H1 (cell line): Measurements from ENCODE around the gene ZNF367. TPM values are rescaled to one million over a fixed set of nuclear protein-coding genes. Genes with fewer than 3 reads are reported as not detected.

Experiments
- HDAC2 ChIP-seq, 2 experiments: fragments of 300-600 bp in 1 of 2; sonication (generic) in 1 of 2; IDR thresholded peaks; 2 replicates each; pipeline ENCODE4 v1.6.1; 2011 to 2012; ENCODE audit warnings: low read depth in 2 of 2, low read length in 2 of 2, mild to moderate bottlenecking in 2 of 2, moderate library complexity in 2 of 2, borderline replicate concordance in 1 of 2, inconsistent platforms in 1 of 2
- SP4 ChIP-seq: IDR thresholded peaks from 2 replicates; pipeline ENCODE4 v1.6.1; 2012; ENCODE audit warnings: low read length, inconsistent platforms
- TAF1 ChIP-seq: IDR thresholded peaks from 2 replicates; pipeline ENCODE4 v1.6.1; 2011; ENCODE audit warnings: mild to moderate bottlenecking, low read depth, low read length
- polyA plus RNA-seq, 7 experiments: library from polyadenylated mRNA; depleted of rRNA in 3 of 7; stranded (reverse) in 5 of 7; unstranded in 2 of 7; fragments of >200 nt in 5 of 7; fragments of 200-250 nt in 2 of 7; gene quantifications; 1 replicate in 5 of 7; 2 replicates in 1 of 7; 4 replicates in 1 of 7; pipeline versions ENCODE4 v1.2.1 to v1.2.3, GENCODE V29; 2011 to 2013; ENCODE audit warnings: missing spikeins in 2 of 7, mixed read lengths in 2 of 7
- total RNA-seq: library from RNA; stranded (reverse); fragmentation: NEBNext Ultra II Directional; extraction: Animal tissue kit (Norgen Biotek cat#: 25700); gene quantifications from 2 replicates; pipeline ENCODE4 v1.2.1, GENCODE V29; 2021

The ZNF367 gene
- total and polyA plus RNA-seq, 2 of the 8 experiments (the other 6 are each of a cell fraction or from before 2014, with no cell fraction given): 2.2 to 8.2 TPM

DNA sequence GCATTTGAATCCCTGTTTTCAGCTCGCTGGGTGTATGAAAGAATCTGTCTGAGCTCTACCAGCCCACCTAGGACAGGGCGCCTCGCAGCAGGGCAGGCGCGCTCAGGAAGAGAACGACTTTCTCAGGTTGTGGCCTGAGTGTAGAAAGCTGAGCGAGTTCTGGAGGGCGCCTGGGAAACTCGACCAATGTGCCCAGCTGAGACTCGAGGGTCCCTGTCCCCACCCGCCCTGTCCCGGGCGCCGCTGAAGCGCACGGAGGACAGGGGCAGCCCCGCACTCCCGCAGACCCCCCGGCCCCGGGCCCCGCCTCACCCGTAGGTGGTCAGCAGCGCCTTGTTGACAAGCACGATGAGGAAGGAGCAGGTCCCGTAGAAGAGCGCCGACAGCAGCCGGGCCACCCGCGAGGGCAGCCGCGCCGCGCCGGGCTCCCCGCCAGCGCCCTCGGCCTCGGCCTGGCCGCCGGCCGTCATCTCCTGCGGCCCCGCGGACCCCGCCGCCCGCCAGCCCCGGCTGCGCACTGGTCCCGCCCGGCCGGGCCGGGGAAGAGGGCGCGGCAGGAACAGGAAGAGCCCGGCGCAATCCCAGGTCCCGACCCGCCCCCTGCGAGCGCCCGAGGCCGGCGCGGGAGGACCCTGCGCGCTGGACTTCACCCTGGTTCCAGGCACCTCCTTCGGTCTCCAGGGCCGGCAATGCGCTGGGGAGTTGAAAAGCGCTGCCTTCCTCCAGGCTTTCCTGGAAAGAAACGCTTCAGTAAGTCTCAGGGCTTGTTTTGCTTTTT, 34.8 kb downstream of the ZNF367 start, which contains the start of gene SLC35D2 (continued):
- TF ChIP-seq SP4 (no peak), TAF1 (0 out of 2 replicates have a peak, but pooled peaks have one; percentile 19), HDAC2 (IDR thresholded peaks at IDR 0.05; ENCODE audit: borderline replicate concordance in 1 of 2, low read depth in 2 of 2, low read length in 2 of 2) (peak in 1 of 2 experiments; percentile 41; a peak in 1 of 4 replicates)
